Stimulated activated CD4-positive, alpha-beta T cell treated with anti-CD3 and anti-CD28 coated beads, Interleukin-12 subunit alpha, Interleukin-12 subunit beta, amount 100 ng/mL, for 4 hours (primary cell): Measurements from ENCODE around the gene TMEM165.

ENCODE experiments used
- DNase-seq: peaks from one replicate; pipeline ENCODE4 v3.0.0-alpha.2; 2020

TMEM165 gene

DNA sequence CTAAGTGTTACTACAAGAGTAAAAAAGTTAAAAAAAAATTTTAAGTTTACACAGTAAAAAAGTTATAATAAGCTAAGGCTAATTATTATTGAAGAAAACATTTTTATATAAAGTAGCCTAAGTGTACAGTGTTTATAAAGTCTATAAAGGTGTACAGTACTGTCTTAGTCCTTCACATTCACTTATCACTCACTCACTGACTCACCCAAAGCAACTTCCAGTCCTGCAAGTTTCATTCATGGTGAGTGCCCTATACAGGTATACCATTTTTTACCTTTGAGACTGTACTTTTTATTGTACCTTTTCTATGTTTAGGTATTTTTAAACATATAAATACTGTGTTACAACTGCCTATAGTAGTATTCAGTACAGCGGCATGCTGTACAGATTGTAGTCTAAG, 74.2 kb downstream of the TMEM165 start:
- no peak for DNase-seq
